Gastroesophageal sphincter (tissue), 3 donors: ENCODE data around the gene HS6ST3.

Experiments
- EP300 ChIP-seq: sonication (generic); formaldehyde crosslinking; IDR thresholded peaks from one replicate; pipeline ENCODE4 v1.6.1; 2017; ENCODE audit warnings: antibody characterized with exemption, mild to moderate bottlenecking
- POLR2A ChIP-seq, 2 donors: fragments of 450-650 bp; IDR thresholded peaks; one replicate each; pipeline ENCODE4 v1.6.1; 2017; ENCODE audit warnings: antibody characterized with exemption in 2 of 2, mild to moderate bottlenecking in 2 of 2, moderate library complexity in 1 of 2
- POLR2AphosphoS5 ChIP-seq: sonication (generic); formaldehyde crosslinking; IDR thresholded peaks from one replicate; pipeline ENCODE4 v1.6.1; 2017; ENCODE audit warnings: antibody characterized with exemption
- TF ChIP-seq, protein P1 (sequence below), 4 experiments: fragments of 200-600 bp in 2 of 4; fragments of 450-650 bp in 2 of 4; sonication (generic) in 1 of 4; IDR thresholded peaks; one replicate each; pipeline ENCODE4 v1.5.1; 2017 to 2019; ENCODE audit warnings: antibody characterized with exemption in 4 of 4, mild to moderate bottlenecking in 2 of 4, moderate library complexity in 2 of 4

DNA sequence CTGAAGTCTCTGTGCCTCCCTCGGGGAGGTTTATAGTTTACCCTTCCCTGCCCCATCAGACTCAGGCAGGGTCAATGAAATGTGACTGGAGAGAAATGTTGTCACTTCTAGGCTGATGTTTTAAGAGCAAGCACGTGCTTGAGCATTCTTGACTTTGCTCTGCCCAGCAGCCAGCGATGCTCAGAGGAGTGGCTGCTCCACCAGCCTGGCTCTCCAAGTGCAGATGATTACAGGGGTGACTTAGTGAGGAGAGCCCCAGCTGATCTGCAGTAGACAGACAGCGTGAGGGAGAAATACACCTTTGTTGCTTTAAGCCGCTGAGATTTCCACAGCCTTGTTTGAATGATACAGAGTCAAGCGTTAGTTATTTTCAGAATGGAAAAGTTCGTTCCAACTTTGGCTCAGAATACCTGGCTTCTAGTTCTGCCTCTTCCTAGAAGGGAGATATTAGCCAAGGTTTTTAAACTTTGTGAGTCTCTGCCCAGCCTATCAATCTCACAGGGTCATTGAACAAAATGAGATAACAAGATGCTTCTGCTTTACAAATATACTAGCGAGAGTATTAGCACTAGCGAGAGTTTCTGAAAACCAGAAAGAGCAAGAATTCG, 760.7 kb downstream of the HS6ST3 start:
- TF ChIP-seq, protein P1, sequence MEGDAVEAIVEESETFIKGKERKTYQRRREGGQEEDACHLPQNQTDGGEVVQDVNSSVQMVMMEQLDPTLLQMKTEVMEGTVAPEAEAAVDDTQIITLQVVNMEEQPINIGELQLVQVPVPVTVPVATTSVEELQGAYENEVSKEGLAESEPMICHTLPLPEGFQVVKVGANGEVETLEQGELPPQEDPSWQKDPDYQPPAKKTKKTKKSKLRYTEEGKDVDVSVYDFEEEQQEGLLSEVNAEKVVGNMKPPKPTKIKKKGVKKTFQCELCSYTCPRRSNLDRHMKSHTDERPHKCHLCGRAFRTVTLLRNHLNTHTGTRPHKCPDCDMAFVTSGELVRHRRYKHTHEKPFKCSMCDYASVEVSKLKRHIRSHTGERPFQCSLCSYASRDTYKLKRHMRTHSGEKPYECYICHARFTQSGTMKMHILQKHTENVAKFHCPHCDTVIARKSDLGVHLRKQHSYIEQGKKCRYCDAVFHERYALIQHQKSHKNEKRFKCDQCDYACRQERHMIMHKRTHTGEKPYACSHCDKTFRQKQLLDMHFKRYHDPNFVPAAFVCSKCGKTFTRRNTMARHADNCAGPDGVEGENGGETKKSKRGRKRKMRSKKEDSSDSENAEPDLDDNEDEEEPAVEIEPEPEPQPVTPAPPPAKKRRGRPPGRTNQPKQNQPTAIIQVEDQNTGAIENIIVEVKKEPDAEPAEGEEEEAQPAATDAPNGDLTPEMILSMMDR (IDR thresholded peaks at IDR 0.05), result no peak
- no peak for TF ChIP-seq POLR2A (IDR thresholded peaks at IDR 0.05)
- TF ChIP-seq EP300, result no peak
- no peak for TF ChIP-seq POLR2AphosphoS5
